ACHN (cell line): Measurements from ENCODE around the gene PALLD.

Experiments
- DNase-seq: peaks from one replicate; pipeline ENCODE4 v3.0.0-alpha.2; 2015
- in situ Hi-C: cut with HindIII; loops from 2 replicates; pipeline ENCODE4 v1.10.0; 2017; ENCODE audit warnings: low sequenced_read_pairs, low pct_ligation_motif_present, low pct_unique_long_range_greater_than_20kb

Gene PALLD

DNA sequence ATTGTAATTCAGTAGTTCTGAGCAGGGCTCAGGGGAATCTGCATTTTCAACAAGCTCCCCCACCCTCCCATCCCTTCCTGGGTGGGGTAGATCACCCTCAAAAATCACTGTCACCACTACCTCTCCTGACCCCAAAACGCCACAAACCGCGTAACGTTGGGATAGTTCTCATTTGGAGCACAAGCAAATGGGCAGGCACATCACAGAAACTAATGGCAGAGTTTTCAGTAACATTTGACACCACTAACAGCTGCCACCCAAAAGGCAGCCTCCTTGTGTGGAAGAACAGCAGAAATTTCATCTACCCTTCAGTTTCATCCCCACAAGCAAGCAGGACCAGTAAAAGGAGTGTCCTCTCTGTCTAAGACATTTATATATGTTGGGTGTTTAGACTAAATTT lies 132.7 kb downstream of the PALLD start:
- no peak for DNase-seq
- in situ Hi-C loops = no loop called here

DNA sequence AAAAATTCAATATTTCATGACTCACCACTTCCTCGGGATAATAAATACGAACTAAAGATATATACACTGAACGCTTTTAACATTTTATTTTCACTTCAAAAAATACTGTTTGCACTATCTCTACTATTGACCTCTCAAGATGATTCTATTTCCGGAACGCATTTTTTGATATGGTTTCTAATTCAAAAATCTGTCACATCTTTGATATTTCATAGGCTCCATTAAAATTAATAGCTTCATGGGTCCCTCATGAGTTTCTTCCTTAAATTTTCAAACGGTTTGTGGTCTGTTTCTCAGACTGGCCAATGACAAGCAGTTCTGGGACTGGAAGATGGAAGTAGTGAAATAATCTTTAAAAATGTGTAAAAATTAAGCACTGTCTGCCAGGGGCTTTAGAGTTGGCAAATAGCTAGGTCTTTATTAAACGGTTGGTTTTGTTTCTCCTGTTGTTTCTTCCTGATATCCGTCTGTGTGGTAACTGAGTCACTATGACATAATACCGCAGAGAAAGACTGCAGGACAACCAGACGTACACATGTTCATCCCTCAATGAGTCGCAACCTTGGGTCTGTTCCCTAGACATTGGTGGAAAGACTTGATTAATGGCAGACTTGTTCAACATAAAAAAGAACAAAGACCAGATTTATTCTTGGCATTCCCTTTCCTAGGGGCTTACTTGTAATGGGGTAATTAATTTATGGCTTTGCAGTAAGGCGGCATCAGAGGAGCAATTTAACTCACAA lies 133.8 kb downstream of the PALLD start:
- in situ Hi-C loops = no loop called here
- peak; percentile 63 for DNase-seq

DNA sequence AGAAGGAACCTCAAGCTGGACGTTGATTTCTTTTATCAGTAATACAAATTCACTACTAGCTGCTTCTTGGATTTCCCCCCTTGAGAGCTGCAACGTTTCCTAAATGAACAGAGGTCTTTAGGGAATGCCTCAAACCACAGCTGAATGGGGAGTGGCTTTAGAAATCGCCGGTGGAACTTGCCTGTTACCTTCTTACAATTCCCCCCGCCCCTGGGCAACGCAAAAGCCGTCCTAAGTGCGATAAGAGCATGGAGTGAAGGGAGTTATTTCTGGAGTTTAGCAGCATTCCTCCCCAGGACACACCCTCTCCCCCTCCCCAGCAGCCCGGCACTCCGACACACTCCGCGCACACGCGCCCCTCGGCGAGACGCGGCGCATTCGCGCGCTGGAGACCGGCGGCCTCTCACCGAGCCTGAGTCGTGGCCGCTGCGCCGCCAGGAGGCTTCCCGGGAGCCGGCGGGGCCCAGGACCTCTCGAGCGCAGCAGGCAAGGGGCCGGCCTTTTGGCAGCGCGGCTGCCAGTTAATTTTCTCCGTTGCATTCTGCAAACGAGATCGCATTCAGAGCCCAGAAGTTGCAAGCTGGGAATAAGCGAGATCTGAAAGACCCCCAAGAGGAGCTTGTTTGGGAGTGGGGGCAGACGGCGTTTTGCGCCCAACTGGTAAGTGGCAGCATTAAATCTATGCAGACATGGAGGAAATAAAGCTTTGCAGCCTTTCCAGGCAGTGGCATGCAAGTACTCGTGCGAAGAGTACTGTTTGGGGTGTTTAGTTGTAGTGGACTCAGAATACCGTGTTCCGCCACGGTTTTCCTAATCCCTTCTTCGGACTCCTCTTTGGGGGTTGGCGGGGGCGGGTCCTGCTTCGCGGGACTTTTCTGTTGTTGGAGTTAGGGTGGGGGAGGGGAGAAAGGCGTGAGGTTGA lies 134.7 kb downstream of the PALLD start:
- DNase-seq = peak; percentile 79
- in situ Hi-C loops = no loop called here

DNA sequence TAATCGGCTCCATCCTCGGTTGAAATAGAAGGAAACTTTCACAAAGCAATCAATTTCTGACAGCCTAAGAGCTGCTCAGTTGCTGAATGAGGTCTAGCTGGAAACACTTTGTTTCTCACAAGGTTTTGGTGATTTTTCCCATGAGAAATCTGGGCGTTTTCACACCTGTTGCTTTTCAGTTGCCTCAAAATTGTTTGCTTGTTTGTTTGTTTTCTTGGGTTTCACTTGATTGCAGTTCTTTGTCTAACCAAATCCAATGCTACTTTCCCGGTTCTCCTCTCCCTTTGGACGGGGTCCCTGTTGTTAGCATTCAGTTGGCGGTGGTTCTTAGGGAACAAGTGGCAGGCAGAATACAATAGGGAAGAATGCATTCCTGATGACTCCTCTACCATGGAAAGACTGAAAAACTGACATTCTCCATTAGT lies 135.5 kb downstream of the PALLD start:
- DNase-seq = peak; percentile 42
- in situ Hi-C loops = no loop called here

DNA sequence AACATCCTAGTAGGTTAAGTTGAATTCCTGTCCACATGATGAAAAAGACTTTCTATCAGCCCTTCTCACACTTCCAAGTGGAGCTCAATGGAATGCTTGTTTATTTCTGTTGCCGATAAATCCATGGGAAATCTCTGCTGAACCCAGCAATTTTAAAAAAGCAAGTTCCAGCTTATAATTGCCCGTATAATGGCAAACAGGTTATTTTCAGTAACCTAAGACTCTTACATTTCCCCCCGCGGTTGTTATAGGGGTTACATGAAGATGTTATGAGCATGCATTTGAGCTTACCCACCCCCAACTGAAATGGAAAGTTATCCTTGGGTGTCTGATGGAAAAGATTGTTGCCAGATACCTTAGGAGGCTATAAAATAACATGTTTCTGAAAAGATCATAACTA lies 136.2 kb downstream of the PALLD start:
- DNase-seq = no peak
- in situ Hi-C loops = no loop called here

DNA sequence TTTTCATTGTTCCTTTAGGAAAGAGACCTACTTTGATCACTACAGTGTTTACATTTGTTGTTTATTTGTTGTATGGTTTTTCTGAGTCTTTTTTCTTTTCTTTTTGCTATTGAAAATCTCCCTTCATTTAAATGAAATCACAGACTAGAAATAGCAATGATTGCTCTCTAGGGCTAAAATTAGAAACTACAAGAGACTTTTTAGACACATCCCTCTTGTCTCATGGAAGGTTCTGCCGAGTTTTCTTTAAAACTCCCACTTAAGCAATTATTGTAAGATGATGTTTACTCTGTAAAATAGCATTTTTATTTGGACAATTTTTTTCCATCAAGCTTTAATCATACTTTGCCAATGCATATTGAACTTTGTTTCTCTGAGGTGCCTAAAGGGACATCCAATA lies 136.6 kb downstream of the PALLD start:
- in situ Hi-C loops = no loop called here
- no peak for DNase-seq

DNA sequence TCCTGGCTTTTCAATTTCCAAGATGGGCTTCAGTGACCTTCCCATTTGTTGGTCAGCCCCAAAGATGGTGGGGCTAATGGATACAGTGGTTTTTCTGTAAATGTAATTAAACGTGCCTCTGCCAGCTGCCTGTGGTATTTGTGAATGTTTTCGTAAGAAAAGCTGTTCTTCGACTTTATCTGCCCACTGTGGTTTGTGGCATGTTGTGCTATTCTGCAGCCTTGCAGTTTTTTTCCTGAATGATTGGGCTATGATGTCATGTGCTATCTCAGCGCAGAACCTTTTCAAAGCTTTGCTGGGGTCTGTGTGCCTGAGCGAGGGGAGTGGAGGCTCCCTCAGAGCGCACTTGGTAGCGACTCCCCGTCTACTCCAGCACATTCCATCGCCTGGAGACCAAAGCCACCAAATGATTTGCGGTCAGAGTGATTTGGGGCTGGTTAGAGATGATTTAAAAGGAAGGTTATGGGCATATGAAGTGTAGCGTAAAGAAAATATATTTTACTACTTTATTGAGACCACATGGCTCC lies 137.5 kb downstream of the PALLD start:
- DNase-seq = peak; percentile 94
- in situ Hi-C loops = no loop called here

DNA sequence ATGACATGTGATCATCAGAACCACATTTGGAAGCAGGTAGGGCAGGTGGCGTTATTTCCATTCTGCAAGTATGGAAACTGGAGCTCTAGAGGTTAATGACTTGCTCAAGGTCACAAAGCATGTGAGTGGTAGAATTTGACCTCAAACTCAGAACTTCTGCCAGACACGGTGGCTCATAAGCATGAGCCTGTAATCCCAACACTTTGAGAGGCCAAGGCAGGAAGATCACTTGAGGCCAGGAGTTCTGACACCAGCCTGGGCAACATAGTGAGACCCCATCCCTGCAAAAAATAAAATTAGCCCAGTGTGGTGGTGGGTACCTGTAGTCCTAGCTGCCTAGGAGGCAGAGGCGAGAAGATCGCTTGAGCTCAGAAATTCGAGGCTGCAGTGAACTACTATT lies 139.2 kb downstream of the PALLD start:
- DNase-seq = no peak
- in situ Hi-C loops = no loop called here

DNA sequence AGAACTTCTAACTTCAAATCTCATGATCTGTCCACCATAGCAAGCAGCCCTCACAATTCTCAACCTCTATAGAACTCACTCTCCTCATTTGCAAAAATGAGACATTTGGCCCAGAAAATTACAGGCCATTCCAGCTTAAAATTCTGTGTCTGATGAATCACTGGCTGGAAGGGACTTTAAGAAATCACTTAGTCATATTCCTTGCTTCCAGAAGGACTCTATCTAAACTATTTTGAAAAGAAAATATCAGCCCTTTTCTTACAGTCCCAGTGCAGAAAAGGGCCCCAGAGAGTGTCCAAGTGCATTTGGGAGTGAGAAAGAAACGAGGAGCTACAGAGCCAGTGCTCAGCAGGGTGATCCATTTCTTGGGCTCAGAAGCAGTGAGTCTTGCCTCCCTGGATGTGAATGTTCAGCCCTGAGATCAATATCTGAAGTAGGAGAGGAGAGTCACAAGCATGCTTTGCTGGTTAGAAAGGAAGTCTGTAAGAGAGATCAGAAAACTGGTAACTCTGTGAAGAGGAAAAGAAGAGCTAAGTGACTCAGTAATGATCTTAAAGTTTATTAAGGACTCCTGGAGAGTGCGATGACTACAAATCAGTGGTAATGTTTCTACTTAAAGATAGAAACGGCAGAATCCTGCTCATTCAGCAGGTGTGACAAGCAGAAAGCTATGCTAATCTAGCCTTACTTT lies 139.8 kb downstream of the PALLD start:
- DNase-seq = no peak

DNA sequence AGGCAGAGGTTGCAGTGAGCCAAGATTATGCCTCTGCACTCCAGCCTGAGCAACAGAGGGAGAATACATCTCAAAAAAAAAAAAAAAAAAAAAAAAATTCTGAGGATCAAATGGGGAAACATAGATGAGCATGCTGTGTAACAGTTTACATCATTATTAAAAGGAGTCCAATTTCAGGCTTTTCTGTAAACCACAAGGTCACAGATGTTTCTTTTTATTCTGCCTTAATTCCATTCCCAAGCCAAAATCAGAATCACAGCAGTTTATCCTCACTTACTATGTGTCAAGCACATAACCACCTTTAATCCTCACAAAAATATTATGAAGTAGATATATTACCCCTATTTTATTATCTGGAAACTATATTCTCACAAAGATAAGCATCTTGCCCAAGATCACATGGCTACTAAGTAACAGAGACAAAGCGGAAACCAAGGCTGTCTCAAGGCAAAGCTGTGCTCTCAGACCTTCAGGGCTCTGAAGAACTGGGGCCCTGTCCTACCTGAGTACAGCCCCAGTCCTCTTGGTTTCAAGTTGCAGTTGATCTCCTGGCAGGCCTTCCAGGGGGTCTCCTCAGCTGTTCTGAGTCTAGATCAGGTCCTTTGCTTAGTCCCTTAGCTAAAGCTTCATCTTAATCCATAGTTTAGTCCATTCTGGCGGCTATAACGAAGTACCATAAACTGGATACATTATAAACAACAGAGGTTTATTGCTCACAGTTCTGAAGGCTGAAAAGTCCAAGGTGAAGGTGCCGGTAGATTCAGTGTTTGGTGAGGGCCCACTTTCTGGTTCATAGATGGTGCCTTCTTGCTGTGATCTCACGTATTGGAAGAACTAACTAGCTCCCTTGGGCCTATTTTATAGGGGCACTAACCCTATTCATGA lies 141.3 kb downstream of the PALLD start:
- DNase-seq = no peak
- in situ Hi-C loops = no loop called here

More for the DNA sequence above, 139.8 kb downstream of the PALLD start:
- in situ Hi-C loops = no loop called here

DNA sequence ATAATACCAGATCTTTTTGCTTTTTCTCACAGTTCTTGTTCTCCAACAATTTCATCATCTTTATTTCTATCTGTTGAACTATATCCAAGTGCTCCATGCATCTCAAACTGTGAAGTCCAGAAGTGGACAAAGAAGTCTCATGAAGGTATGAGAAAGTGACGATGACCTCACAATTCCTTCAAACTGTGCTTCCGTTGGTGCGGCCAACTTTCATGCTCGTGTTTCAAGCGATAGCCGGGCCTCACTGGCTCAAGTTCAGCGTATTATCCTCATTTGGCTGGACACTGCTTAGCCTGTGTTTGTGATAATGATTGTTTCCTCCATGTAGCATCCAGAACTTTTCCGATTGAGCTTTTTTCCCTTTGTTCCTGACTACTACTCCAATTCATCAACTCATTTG lies 143.1 kb downstream of the PALLD start:
- in situ Hi-C loops = no loop called here

DNA sequence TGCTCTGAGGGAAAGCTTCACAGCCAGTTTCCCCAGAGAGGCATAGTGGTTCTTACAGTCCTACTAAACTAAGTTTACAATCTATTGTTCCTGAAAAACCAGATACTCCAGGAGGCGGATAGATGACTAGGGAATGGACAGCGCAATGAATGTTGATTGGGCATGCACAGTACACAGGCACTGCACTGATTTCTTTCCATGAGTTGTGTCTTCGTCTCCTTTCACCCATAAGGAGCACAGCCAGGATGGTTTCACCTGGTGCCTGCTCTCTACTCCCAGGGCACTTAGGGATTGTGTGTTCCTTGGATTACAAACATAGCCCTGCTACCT lies 144.9 kb downstream of the PALLD start:
- DNase-seq = no peak
- in situ Hi-C loops = no loop called here

More for the DNA sequence above, 143.1 kb downstream of the PALLD start:
- DNase-seq = no peak

DNA sequence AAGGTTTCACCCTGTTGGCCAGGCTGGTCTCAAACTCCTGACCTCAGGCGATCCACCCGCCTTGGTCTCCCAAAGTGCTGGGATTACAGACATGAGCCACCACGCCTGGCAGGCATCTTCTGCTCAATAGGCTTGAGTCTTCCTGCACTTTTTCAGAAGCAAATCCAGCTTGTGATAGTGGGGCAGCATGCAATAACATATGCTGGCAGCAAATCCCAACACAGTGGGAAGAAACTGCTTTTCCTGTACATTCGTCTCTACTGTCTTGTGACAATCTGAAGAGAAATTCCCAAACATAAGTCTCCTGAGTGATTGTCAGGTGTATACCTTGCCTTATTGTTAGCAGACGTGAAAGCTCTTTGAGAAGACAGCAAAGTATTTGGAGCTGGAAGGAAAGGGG lies 145.7 kb downstream of the PALLD start:
- DNase-seq = no peak
- in situ Hi-C loops = no loop called here

DNA sequence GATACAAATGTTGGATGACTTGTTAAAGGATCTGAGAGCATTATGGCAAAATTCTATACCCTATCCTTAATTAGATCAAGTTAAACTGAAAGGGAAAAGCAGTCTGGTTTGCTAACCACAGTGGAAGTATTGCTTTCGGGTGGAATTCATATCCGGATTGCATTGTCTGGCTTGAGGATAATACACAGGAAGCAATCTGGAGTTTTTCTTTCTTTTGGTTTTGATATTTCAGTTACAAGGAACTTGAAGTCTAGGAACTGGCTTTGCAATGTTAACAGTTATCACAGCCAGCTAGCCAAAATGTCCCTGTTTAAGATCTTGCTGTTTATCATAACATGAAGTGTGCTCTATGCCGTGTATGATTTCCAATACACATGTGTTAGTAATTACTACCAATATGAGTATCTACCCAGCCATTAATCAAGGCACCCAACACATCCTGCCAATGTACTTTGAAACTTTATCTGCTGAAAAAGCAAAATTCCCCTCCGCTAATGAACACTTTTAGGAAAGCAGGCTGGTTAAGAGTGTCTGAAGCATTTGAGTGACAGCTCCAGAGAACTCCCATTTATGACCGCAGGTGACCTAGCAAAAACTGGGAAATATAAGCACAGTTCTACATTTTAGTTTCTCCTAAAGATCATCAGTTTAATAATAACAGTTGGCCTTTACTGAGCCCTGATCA lies 146.4 kb downstream of the PALLD start:
- in situ Hi-C loops = no loop called here
- DNase-seq = no peak

DNA sequence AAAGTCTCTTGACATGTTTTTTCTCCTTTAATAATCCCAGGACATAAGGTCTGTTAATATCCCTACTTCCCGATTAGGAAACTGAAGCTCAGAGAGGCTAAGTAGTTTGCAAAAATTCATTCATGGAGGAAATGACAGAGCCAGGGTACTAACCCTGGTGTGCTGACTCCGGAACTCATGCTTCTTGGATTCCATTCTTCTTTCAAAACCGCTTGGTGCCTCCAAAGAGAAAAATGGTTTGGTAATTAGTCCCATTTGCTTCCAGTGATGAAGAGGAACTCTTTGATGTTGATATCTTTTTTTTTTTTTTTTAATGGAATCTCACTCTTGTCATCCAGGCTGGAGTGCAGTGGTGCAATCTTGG lies 146.9 kb downstream of the PALLD start:
- DNase-seq = no peak
- in situ Hi-C loops = no loop called here

DNA sequence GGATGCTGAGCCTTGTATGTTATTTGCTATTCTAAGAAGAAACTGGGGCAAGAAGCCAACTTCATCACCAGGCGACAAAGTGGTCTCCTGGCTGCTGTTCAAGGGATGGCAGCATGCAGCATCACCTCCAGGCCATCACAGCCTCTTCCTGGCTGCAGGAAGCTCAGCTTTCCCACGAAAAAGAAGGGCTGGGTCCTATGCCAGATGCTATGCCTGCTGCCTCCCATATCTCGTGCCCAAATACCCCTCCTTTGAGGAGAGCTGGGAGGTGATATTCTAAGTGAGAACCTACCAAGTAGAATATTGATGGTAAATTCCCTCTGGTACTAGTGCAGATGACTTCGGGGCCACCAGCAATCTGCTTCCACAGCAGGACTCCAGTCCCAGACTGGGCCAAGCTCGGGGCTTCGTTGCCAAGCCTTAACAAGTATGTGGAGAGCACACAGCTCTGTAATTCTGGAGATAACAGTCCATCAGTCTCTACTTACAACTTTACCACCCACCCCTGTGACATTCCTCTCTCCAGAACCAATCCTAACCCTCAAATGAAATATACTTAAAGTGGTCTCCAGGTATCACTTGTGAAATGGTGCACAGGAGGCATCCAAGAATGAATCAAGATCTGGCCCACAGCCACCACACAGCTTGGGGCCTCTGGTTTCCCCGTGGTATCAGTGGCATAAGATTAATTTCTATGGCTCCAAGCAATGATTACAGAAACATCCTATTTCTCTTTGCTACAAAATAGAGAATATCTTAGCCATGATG lies 149.3 kb downstream of the PALLD start:
- in situ Hi-C loops = no loop called here
- no peak for DNase-seq
